Lower lobe of right lung (tissue), 2 donors: ENCODE results near the gene SRGAP3. TPM values are rescaled to one million over a fixed set of nuclear protein-coding genes. Genes with fewer than 3 reads are reported as not detected.

Experiments
- ATAC-seq, 2 donors: fragments of 200-7000 bp; cut with Tn5 transposase; one replicate each; pipeline ENCODE4 v1.9.1; 2020 to 2022; ENCODE audit warnings: mild to moderate bottlenecking in 2 of 2, moderate library complexity in 2 of 2
- DNase-seq: peaks from one replicate; pipeline ENCODE4 v3.0.0-alpha.2; 2020
- H3K27ac ChIP-seq: fragments of 200-600 bp; one replicate; pipeline ENCODE4 v1.8.0; 2022
- H3K27me3 ChIP-seq: fragments of 200-600 bp; one replicate; pipeline ENCODE4 v1.8.0; 2022; ENCODE audit warnings: low read depth
- H3K36me3 ChIP-seq: fragments of 200-600 bp; one replicate; pipeline ENCODE4 v1.8.0; 2022; ENCODE audit warnings: mild to moderate bottlenecking
- H3K4me1 ChIP-seq: fragments of 200-600 bp; one replicate; pipeline ENCODE4 v1.8.0; 2022
- H3K4me3 ChIP-seq: fragments of 200-600 bp; one replicate; pipeline ENCODE4 v1.8.0; 2022; ENCODE audit warnings: mild to moderate bottlenecking
- H3K9me3 ChIP-seq: fragments of 200-600 bp; one replicate; pipeline ENCODE4 v1.8.0; 2022
- CTCF ChIP-seq: fragments of 200-600 bp; IDR thresholded peaks from one replicate; pipeline ENCODE4 v1.8.0; 2022; ENCODE audit warnings: antibody characterized with exemption, mild to moderate bottlenecking
- intact Hi-C: fragments of 100-400 bp; cut with DNase I; formaldehyde crosslinking; loops from one replicate; pipeline ENCODE4 v1.11.0; 2022
- total RNA-seq: library from RNA; stranded (reverse); fragmentation: NEBNext Ultra II Directional; extraction: Animal tissue kit (Norgen Biotek cat#: 25700); gene quantifications from one replicate; pipeline ENCODE4 v1.2.1, GENCODE V29; 2021
- donor health status: DM: no; HTN: yes; CAD: no; lungs with severe emphysema.

SRGAP3 gene
- total RNA-seq, 1 donor from 2014 or later, result 7.8 TPM

DNA sequence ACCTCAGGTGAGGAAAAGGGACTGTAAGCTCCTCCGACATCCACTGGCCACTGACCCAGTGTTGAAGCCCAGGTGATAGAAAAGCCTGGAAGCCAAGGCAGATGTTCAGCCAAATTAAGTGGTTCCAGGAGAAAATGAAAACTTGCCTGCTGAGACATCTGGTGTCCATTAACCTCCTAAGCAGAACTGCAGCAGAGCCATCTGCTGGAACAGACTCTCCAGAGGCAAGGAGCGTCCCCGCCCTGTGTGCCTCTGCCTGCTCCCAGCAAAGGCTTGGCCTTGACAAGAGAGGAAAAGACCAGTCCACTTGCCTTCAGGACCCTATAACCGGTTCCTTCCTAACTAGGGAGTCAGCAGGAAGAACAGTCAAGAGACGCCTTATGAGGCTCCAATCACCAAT, 48.2 kb downstream of the SRGAP3 start:
- TF ChIP-seq CTCF, result no peak
- no peaks in the 10 kb centered on the region for H3K27me3 ChIP-seq
- no peak overlapping the region for H3K27ac ChIP-seq
- DNase-seq, result no peak
- H3K4me3 ChIP-seq, result no peak overlapping the region
- H3K36me3 ChIP-seq, result no peaks in the 10 kb centered on the region
- no peak for ATAC-seq
- H3K9me3 ChIP-seq, result no peaks in the 10 kb centered on the region
- no peaks in the 10 kb centered on the region for H3K4me1 ChIP-seq
- intact Hi-C loops, result no loop called here

GRCh38 chr3:9199775-9200174, 49.7 kb downstream of the SRGAP3 start:
- intact Hi-C loops, result no loop called here
- H3K27ac ChIP-seq, result no peak overlapping the region
- H3K27me3 ChIP-seq, result no peaks in the 10 kb centered on the region
- H3K9me3 ChIP-seq, result no peaks in the 10 kb centered on the region
- no peak for TF ChIP-seq CTCF
- ATAC-seq (no peak), DNase-seq (no peak)
- H3K36me3 ChIP-seq, result no peaks in the 10 kb centered on the region
- no peaks in the 10 kb centered on the region for H3K4me1 ChIP-seq
- no peak overlapping the region for H3K4me3 ChIP-seq

DNA sequence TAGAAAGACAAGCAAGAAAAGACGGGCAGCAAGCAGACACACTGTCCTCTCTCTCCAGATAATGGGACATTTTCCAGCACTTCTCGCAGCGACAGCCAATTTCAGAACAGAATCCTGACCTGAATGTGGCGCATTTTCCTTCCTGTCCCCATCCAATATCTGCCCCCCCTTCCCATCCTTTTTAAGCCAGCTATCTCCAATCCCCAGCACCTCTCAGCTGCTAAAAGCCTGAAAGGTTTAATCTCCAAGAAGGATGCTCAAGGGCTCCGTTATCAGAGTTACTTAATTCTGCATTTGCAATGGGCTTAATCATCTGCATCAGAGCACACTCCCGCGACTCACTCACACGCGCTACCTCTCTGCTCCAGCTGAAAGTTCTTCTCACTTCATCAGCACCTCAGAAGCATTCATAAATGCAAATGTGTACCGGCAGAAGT, 50.5 kb downstream of the SRGAP3 start:
- no peak for TF ChIP-seq CTCF
- intact Hi-C loops, result no loop called here
- DNase-seq, result no peak
- H3K4me3 ChIP-seq, result no peak overlapping the region
- no peaks in the 10 kb centered on the region for H3K36me3 ChIP-seq
- ATAC-seq, result no peak
- no peaks in the 10 kb centered on the region for H3K9me3 ChIP-seq
- H3K4me1 ChIP-seq, result no peaks in the 10 kb centered on the region
- no peaks in the 10 kb centered on the region for H3K27me3 ChIP-seq
- no peak overlapping the region for H3K27ac ChIP-seq

DNA sequence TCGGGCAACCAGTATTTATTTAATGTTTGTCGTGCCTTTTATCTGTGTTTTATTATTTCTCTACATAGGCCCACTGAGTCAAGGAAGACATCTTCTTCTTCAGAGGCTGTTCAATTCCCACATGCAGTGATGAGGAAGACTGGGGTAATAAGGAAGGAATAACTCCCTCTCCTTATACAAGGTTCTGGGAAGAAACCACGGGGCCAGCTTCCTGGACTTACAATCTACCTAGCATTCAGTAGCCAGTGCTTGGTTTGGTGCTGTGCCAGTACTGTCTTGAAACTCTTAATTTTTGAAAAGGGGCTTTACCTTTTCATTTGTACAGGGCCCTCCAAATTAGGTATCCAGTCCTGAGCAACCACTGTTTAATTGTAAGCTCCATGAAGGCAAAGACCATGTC, 51.2 kb downstream of the SRGAP3 start:
- no peak overlapping the region for H3K27ac ChIP-seq
- DNase-seq (no peak), ATAC-seq (no peak)
- intact Hi-C loops, result no loop called here
- no peak overlapping the region for H3K4me3 ChIP-seq
- no peaks in the 10 kb centered on the region for H3K36me3 ChIP-seq
- no peaks in the 10 kb centered on the region for H3K9me3 ChIP-seq
- no peaks in the 10 kb centered on the region for H3K4me1 ChIP-seq
- TF ChIP-seq CTCF, result no peak
- H3K27me3 ChIP-seq, result no peaks in the 10 kb centered on the region

GRCh38 chr3:9196020-9196419, 53.4 kb downstream of the SRGAP3 start:
- ATAC-seq (no peak), DNase-seq (no peak)
- TF ChIP-seq CTCF, result no peak
- Histone ChIP-seq H3K27ac (no peak overlapping the region), H3K36me3 (no peaks in the 10 kb centered on the region), H3K4me3 (no peak overlapping the region), H3K27me3 (no peaks in the 10 kb centered on the region), H3K9me3 (no peaks in the 10 kb centered on the region), H3K4me1 (no peaks in the 10 kb centered on the region)
- intact Hi-C loops, result no loop called here

- intact Hi-C loops, result no loop called here
- no peak for DNase-seq
- no peak for TF ChIP-seq CTCF
- no peaks in the 10 kb centered on the region for H3K4me1 ChIP-seq
- no peak overlapping the region for H3K27ac ChIP-seq
- H3K27me3 ChIP-seq, result no peaks in the 10 kb centered on the region
- H3K9me3 ChIP-seq, result no peaks in the 10 kb centered on the region
- ATAC-seq, result no peak
- no peak overlapping the region for H3K4me3 ChIP-seq
- no peaks in the 10 kb centered on the region for H3K36me3 ChIP-seq
These were observed 54.1 kb downstream of the SRGAP3 start for GRCh38 chr3:9195390-9195789.
